H1 (cell line): ENCODE measurements around the gene PCF11. TPM values are rescaled to one million over a fixed set of nuclear protein-coding genes. Genes with fewer than 3 reads are reported as not detected.

Source experiments
- BCL11A ChIP-seq, 2 experiments: IDR thresholded peaks; one replicate each; pipeline ENCODE4 v1.6.1; 2011; ENCODE audit warnings: low read depth in 2 of 2, low read length in 2 of 2, mild to moderate bottlenecking in 2 of 2
- polyA plus RNA-seq, 7 experiments: library from polyadenylated mRNA; depleted of rRNA in 3 of 7; stranded (reverse) in 5 of 7; unstranded in 2 of 7; fragments of >200 nt in 5 of 7; fragments of 200-250 nt in 2 of 7; gene quantifications; 1 replicate in 5 of 7; 2 replicates in 1 of 7; 4 replicates in 1 of 7; pipeline versions ENCODE4 v1.2.1 to v1.2.3, GENCODE V29; 2011 to 2013; ENCODE audit warnings: missing spikeins in 2 of 7, mixed read lengths in 2 of 7
- total RNA-seq: library from RNA; stranded (reverse); fragmentation: NEBNext Ultra II Directional; extraction: Animal tissue kit (Norgen Biotek cat#: 25700); gene quantifications from 2 replicates; pipeline ENCODE4 v1.2.1, GENCODE V29; 2021

The PCF11 gene
- total and polyA plus RNA-seq, 2 of the 8 experiments (the other 6 are each of a cell fraction or from before 2014, with no cell fraction given), result 25.1 to 47.7 TPM

GRCh38 chr11:83174008-83174407 lies 17.1 kb downstream of the PCF11 start (continued):
- TF ChIP-seq BCL11A (IDR thresholded peaks at IDR 0.05; ENCODE audit: low read depth in 2 of 2, low read length in 2 of 2), result no peak
